NB4 (cell line): Measurements from ENCODE around the gene STAM2.

ENCODE experiments used
- CTCF ChIP-seq: IDR thresholded peaks from one replicate; pipeline ENCODE4 v1.5.1; 2012; ENCODE audit warnings: low read depth, low read length
- MAX ChIP-seq: IDR thresholded peaks from 2 replicates; pipeline ENCODE4 v1.6.1; 2011; ENCODE audit warnings: low read depth, low read length
- POLR2A ChIP-seq: IDR thresholded peaks from 2 replicates; pipeline ENCODE4 v1.6.1; 2011; ENCODE audit warnings: mild to moderate bottlenecking; ENCODE audit not compliant: insufficient read length; ENCODE audit errors: extremely low read depth

DNA sequence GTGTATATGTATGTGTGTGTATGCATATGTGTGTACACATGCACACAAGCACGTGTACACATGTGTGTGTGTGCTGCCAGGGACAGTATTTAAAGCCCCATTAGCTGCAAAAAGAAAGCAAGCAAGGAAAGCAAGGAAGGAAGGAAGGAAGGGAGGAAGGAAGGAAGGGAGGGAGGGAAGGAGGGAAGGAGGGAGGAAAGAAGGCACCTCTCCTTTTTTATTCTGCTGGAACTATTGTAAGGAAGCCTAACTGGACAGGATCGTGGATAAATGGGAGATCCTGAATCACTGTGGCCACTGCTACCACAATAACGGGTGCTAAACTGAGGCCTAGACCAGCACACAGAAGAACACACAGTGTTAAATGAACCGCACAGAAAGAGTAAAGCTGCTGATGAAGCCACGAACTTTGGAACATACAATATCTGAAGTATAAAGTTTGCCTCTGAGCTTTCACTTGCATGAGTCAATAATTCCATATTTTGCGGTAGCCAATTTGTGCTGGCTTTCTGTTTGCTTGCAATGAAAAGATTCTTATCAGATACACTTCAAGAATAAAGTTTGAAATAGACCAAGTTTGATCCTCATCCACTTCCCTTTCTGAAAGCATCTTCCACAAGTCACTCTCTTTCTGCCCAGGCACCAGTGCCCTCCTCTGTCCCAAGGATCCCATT is 92.2 kb downstream of the STAM2 start:
- TF ChIP-seq CTCF (no peak), POLR2A (no peak), MAX (no peak)
